GM21717 (cell line): ENCODE results near the gene PDE3B.

Source experiments
- ATAC-seq: cut with Tn5 transposase; IDR thresholded peaks from one replicate; pipeline ENCODE4 v1.9.1; 2021; ENCODE audit warnings: mild to moderate bottlenecking, moderate library complexity; ENCODE audit not compliant: unreplicated experiment

Gene PDE3B

DNA sequence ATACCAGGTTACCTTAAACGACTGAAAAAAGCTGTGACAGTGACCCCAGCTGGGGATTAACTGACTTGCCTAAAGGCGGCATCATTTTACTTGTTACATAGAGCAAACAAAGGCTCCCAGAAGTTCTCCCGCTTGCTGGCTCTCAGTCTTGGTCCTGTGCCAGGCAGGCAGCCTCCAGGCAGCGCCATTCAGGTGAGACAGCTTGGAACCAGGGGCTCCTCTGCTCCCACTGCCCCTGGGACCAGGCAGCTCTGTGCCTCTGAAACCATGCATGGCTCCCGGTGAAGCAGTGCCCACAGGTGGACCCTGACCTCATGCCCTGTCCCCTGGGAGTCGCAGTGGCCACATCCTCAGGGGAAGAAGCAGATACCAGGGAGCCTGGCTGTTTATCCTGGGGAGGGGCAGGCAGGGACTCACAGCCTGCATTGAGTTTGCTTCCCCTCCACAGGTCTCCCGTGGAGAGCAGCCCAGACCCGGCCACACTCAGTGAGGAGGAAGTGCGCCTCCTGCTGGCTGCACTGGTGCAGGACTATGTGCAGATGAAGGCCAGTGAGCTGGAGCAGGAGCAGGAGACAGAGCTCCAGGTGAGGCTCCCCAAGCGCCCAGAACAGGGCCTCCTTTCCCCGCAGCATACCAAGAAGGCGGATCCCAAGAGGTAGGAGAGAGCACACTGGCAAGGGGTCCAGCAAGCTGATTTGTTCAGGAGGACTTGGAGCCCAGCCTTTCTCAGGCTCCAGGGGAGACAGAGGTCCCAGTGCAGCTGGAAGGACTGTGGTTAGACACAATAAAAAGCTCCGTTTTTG is 264.0 kb downstream of the PDE3B start:
- peak; percentile 61 for ATAC-seq

GRCh38 chr11:14908214-14908880 is 264.7 kb downstream of the PDE3B start:
- peak; percentile 28 for ATAC-seq

- ATAC-seq = no peak
Observed at GRCh38 chr11:14914536-14914935, 270.9 kb downstream of the PDE3B start.

- no peak for ATAC-seq
Observed at GRCh38 chr11:14916403-14916802, 272.8 kb downstream of the PDE3B start.
